ENCODE results near the gene HAL. TPM values are rescaled to one million over a fixed set of nuclear protein-coding genes. Genes with fewer than 3 reads are reported as not detected.

Gene HAL
- total RNA-seq, 1 donor from 2014 or later, result not detected

- no peak for TF ChIP-seq CTCF (IDR thresholded peaks at IDR 0.05; ENCODE audit: partially characterized antibody, unreplicated experiment)
- no peak for DNase-seq
- H3K27ac Mint-ChIP-seq (ENCODE audit: unreplicated experiment), result no peak overlapping the region
- H3K4me1 Mint-ChIP-seq (ENCODE audit: low read depth, unreplicated experiment), result no peaks in the 10 kb centered on the region
- H3K36me3 Mint-ChIP-seq (ENCODE audit: unreplicated experiment), result no peaks in the 10 kb centered on the region
- no peaks in the 10 kb centered on the region for H3K9me3 Mint-ChIP-seq (ENCODE audit: unreplicated experiment)
- H3K4me3 Mint-ChIP-seq (ENCODE audit: unreplicated experiment), result no peak overlapping the region
- H3K27me3 Mint-ChIP-seq (ENCODE audit: unreplicated experiment), result no peaks in the 10 kb centered on the region
Measured at GRCh38 chr12:96014943-96015599, 18.9 kb upstream of the HAL start.

- DNase-seq, result no peak
- no peaks in the 10 kb centered on the region for H3K4me1 Mint-ChIP-seq (ENCODE audit: low read depth, unreplicated experiment)
- no peaks in the 10 kb centered on the region for H3K9me3 Mint-ChIP-seq (ENCODE audit: unreplicated experiment)
- no peaks in the 10 kb centered on the region for H3K27me3 Mint-ChIP-seq (ENCODE audit: unreplicated experiment)
- no peak overlapping the region for H3K4me3 Mint-ChIP-seq (ENCODE audit: unreplicated experiment)
- H3K27ac Mint-ChIP-seq (ENCODE audit: unreplicated experiment), result no peak overlapping the region
- H3K36me3 Mint-ChIP-seq (ENCODE audit: unreplicated experiment), result no peaks in the 10 kb centered on the region
- TF ChIP-seq CTCF (IDR thresholded peaks at IDR 0.05; ENCODE audit: partially characterized antibody, unreplicated experiment), result no peak
Measured at GRCh38 chr12:96007729-96008128, 11.6 kb upstream of the HAL start.

GRCh38 chr12:96006727-96007126, 10.6 kb upstream of the HAL start:
- Mint-ChIP-seq H3K9me3 (ENCODE audit: unreplicated experiment) (no peaks in the 10 kb centered on the region), H3K36me3 (ENCODE audit: unreplicated experiment) (no peaks in the 10 kb centered on the region), H3K4me1 (ENCODE audit: low read depth, unreplicated experiment) (no peaks in the 10 kb centered on the region), H3K27ac (ENCODE audit: unreplicated experiment) (no peak overlapping the region), H3K27me3 (ENCODE audit: unreplicated experiment) (no peaks in the 10 kb centered on the region), H3K4me3 (ENCODE audit: unreplicated experiment) (no peak overlapping the region)
- DNase-seq, result no peak
- no peak for TF ChIP-seq CTCF (IDR thresholded peaks at IDR 0.05; ENCODE audit: partially characterized antibody, unreplicated experiment)

GRCh38 chr12:96000858-96001257, 4.7 kb upstream of the HAL start:
- TF ChIP-seq CTCF (IDR thresholded peaks at IDR 0.05; ENCODE audit: partially characterized antibody, unreplicated experiment), result no peak
- peaks cover 2% of the 10 kb centered on the region for H3K9me3 Mint-ChIP-seq (ENCODE audit: unreplicated experiment)
- H3K4me3 Mint-ChIP-seq (ENCODE audit: unreplicated experiment), result no peak overlapping the region
- H3K36me3 Mint-ChIP-seq (ENCODE audit: unreplicated experiment), result no peaks in the 10 kb centered on the region
- no peak overlapping the region for H3K27ac Mint-ChIP-seq (ENCODE audit: unreplicated experiment)
- H3K4me1 Mint-ChIP-seq (ENCODE audit: low read depth, unreplicated experiment), result no peaks in the 10 kb centered on the region
- DNase-seq, result no peak
- H3K27me3 Mint-ChIP-seq (ENCODE audit: unreplicated experiment), result no peaks in the 10 kb centered on the region

GRCh38 chr12:95999484-95999883, 3.3 kb upstream of the HAL start:
- peaks cover 2% of the 10 kb centered on the region for H3K9me3 Mint-ChIP-seq (ENCODE audit: unreplicated experiment)
- H3K27me3 Mint-ChIP-seq (ENCODE audit: unreplicated experiment), result no peaks in the 10 kb centered on the region
- no peak overlapping the region for H3K27ac Mint-ChIP-seq (ENCODE audit: unreplicated experiment)
- no peak overlapping the region for H3K4me3 Mint-ChIP-seq (ENCODE audit: unreplicated experiment)
- DNase-seq, result no peak
- no peak for TF ChIP-seq CTCF (IDR thresholded peaks at IDR 0.05; ENCODE audit: partially characterized antibody, unreplicated experiment)
- H3K4me1 Mint-ChIP-seq (ENCODE audit: low read depth, unreplicated experiment), result no peaks in the 10 kb centered on the region
- H3K36me3 Mint-ChIP-seq (ENCODE audit: unreplicated experiment), result no peaks in the 10 kb centered on the region

All from glutamatergic neuron (in vitro differentiated cells).